KMS-11 (cell line): ENCODE data around the gene CHRM2.

ENCODE experiments used
- H2AFZ ChIP-seq: fragments of 200-600 bp; sonication (generic); 2 replicates; pipeline ENCODE4 v1.6.1; 2016; ENCODE audit warnings: antibody characterized with exemption, mixed run types, low read depth
- H3K27ac ChIP-seq: fragments of 200-600 bp; sonication (generic); 2 replicates; pipeline ENCODE4 v1.6.1; 2016; ENCODE audit warnings: mild to moderate bottlenecking, mixed run types
- H3K27me3 ChIP-seq: fragments of 200-600 bp; sonication (generic); 2 replicates; pipeline ENCODE4 v1.6.1; 2017; ENCODE audit warnings: mild to moderate bottlenecking, low read depth, mixed run types, moderate library complexity; ENCODE audit not compliant: insufficient read depth
- H3K36me3 ChIP-seq: fragments of 200-600 bp; sonication (generic); 2 replicates; pipeline ENCODE4 v1.6.1; 2017; ENCODE audit warnings: mild to moderate bottlenecking, mixed run types; ENCODE audit not compliant: insufficient read depth
- H3K4me1 ChIP-seq: fragments of 200-600 bp; sonication (generic); 2 replicates; pipeline ENCODE4 v1.6.1; 2016; ENCODE audit warnings: mild to moderate bottlenecking, low read depth, mixed run types; ENCODE audit not compliant: poor library complexity, severe bottlenecking
- H3K4me2 ChIP-seq: fragments of 200-600 bp; sonication (generic); 2 replicates; pipeline ENCODE4 v1.7.0; 2016; ENCODE audit warnings: mild to moderate bottlenecking, mixed run types
- H3K4me3 ChIP-seq: fragments of 200-600 bp; sonication (generic); IDR thresholded peaks from 2 replicates; pipeline ENCODE4 v1.6.1; 2017; ENCODE audit warnings: low read depth, low read length, mixed read lengths; ENCODE audit not compliant: insufficient read depth
- H3K79me2 ChIP-seq: fragments of 200-600 bp; sonication (generic); 2 replicates; pipeline ENCODE4 v1.6.1; 2016; ENCODE audit warnings: low read depth, mixed run types; ENCODE audit not compliant: insufficient read depth
- H3K9ac ChIP-seq: fragments of 200-600 bp; sonication (generic); 2 replicates; pipeline ENCODE4 v1.6.1; 2016; ENCODE audit warnings: mild to moderate bottlenecking, mixed run types
- H4K20me1 ChIP-seq: fragments of 200-600 bp; sonication (generic); 2 replicates; pipeline ENCODE4 v1.6.1; 2016; ENCODE audit warnings: mild to moderate bottlenecking, mixed run types; ENCODE audit not compliant: insufficient read depth
- CTCF ChIP-seq: fragments of 200-600 bp; sonication (generic); conservative IDR thresholded peaks from 2 replicates; pipeline ENCODE4 v1.6.1; 2017; ENCODE audit warnings: low read depth, mild to moderate bottlenecking, antibody characterized with exemption, low read length, moderate library complexity, mixed read lengths

CHRM2 gene

GRCh38 chr7:137007001-137007694 lies 138.7 kb downstream of the CHRM2 start:
- Histone ChIP-seq H4K20me1 (no peaks in the 10 kb centered on the region), H3K4me3 (no peak overlapping the region), H3K9ac (no peak overlapping the region), H3K27ac (no peak overlapping the region), H2AFZ (no peak overlapping the region), H3K4me1 (no peaks in the 10 kb centered on the region), H3K79me2 (no peaks in the 10 kb centered on the region), H3K36me3 (no peaks in the 10 kb centered on the region), H3K4me2 (no peak overlapping the region), H3K27me3 (no peaks in the 10 kb centered on the region)
- TF ChIP-seq CTCF: no peak

GRCh38 chr7:137009404-137009803 lies 141.0 kb downstream of the CHRM2 start:
- H3K27me3 ChIP-seq: no peaks in the 10 kb centered on the region
- H3K36me3 ChIP-seq: no peaks in the 10 kb centered on the region
- TF ChIP-seq CTCF: no peak
- no peaks in the 10 kb centered on the region for H3K4me1 ChIP-seq
- H3K27ac ChIP-seq: no peak overlapping the region
- no peak overlapping the region for H3K4me3 ChIP-seq
- no peaks in the 10 kb centered on the region for H3K79me2 ChIP-seq
- H3K4me2 ChIP-seq: no peak overlapping the region
- H2AFZ ChIP-seq: no peak overlapping the region
- no peak overlapping the region for H3K9ac ChIP-seq
- no peaks in the 10 kb centered on the region for H4K20me1 ChIP-seq

GRCh38 chr7:137015015-137015414 lies 146.6 kb downstream of the CHRM2 start:
- Histone ChIP-seq H3K27ac (no peak overlapping the region), H3K36me3 (no peaks in the 10 kb centered on the region), H3K4me3 (no peak overlapping the region), H4K20me1 (no peaks in the 10 kb centered on the region), H3K9ac (no peak overlapping the region), H3K27me3 (no peaks in the 10 kb centered on the region), H3K79me2 (no peaks in the 10 kb centered on the region), H3K4me2 (no peak overlapping the region), H3K4me1 (no peaks in the 10 kb centered on the region), H2AFZ (no peak overlapping the region)
- no peak for TF ChIP-seq CTCF

- Histone ChIP-seq H3K4me3 (no peak overlapping the region), H3K4me1 (no peaks in the 10 kb centered on the region), H3K36me3 (no peaks in the 10 kb centered on the region), H3K27me3 (no peaks in the 10 kb centered on the region), H3K27ac (no peak overlapping the region), H4K20me1 (no peaks in the 10 kb centered on the region), H3K9ac (no peak overlapping the region), H3K79me2 (no peaks in the 10 kb centered on the region), H3K4me2 (no peak overlapping the region), H2AFZ (no peak overlapping the region)
- TF ChIP-seq CTCF: no peak
Measured at GRCh38 chr7:137017221-137017620, 148.8 kb downstream of the CHRM2 start.
